ENCODE measurements around the gene CDC42BPG. TPM values are rescaled to one million over a fixed set of nuclear protein-coding genes. Genes with fewer than 3 reads are reported as not detected.

The CDC42BPG gene
- total and polyA plus RNA-seq, 3 donors from 2014 or later: 5.3 to 9.2 (median 7.6) TPM

DNA sequence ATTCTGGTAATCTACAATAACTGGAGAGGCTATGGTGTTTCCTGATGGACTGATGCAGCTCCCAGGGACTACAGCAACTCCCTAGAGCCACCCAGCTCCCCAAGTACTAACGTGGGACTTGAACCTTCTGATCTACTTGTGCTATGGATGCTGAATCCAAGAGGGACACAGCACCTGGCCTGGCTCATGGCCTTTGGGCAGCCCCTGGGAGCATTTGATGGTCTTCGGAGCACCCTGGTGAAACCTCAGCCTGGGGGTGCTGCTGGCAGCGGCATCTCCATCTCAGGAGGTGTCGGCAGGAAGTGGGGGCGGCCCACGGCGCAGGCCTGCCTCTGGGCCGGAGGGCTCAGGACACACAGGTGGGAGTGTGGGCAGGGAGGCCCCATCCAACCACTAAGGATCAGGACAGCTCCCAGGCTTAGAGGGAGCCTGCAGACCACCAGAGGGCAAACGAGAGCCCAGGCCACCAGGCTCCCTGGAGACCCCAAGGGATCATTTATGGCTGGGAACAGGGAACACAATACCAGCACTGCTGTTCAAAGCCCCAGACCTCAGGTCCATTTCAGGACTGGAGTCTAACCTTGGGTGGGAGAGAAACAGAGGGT, 25.2 kb upstream of the CDC42BPG start:
- TF ChIP-seq POLR2A (IDR thresholded peaks at IDR 0.05): no peak
- TF ChIP-seq, protein P1, sequence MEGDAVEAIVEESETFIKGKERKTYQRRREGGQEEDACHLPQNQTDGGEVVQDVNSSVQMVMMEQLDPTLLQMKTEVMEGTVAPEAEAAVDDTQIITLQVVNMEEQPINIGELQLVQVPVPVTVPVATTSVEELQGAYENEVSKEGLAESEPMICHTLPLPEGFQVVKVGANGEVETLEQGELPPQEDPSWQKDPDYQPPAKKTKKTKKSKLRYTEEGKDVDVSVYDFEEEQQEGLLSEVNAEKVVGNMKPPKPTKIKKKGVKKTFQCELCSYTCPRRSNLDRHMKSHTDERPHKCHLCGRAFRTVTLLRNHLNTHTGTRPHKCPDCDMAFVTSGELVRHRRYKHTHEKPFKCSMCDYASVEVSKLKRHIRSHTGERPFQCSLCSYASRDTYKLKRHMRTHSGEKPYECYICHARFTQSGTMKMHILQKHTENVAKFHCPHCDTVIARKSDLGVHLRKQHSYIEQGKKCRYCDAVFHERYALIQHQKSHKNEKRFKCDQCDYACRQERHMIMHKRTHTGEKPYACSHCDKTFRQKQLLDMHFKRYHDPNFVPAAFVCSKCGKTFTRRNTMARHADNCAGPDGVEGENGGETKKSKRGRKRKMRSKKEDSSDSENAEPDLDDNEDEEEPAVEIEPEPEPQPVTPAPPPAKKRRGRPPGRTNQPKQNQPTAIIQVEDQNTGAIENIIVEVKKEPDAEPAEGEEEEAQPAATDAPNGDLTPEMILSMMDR (IDR thresholded peaks at IDR 0.05): no peak
- Histone ChIP-seq H3K27me3 (no peaks in the 10 kb centered on the region), H3K36me3 (ENCODE audit: low read depth, missing control alignments) (no peaks in the 10 kb centered on the region), H3K4me1 (peaks cover 34% of the 10 kb centered on the region), H3K27ac (peak overlapping the region in 1 of 2 donors; percentile 17), H3K9me3 (no peaks in the 10 kb centered on the region), H3K4me3 (no peak overlapping the region)
- no peak for DNase-seq
- intact Hi-C loops (cut with DNase I; ENCODE audit: low total_unique reads): no loop called here
- WGBS, 2 donors: 69% methylated on average over 9 of the region's 9 CpGs; no CpG with 5 or more reads in 1 of the 2 donors

DNA sequence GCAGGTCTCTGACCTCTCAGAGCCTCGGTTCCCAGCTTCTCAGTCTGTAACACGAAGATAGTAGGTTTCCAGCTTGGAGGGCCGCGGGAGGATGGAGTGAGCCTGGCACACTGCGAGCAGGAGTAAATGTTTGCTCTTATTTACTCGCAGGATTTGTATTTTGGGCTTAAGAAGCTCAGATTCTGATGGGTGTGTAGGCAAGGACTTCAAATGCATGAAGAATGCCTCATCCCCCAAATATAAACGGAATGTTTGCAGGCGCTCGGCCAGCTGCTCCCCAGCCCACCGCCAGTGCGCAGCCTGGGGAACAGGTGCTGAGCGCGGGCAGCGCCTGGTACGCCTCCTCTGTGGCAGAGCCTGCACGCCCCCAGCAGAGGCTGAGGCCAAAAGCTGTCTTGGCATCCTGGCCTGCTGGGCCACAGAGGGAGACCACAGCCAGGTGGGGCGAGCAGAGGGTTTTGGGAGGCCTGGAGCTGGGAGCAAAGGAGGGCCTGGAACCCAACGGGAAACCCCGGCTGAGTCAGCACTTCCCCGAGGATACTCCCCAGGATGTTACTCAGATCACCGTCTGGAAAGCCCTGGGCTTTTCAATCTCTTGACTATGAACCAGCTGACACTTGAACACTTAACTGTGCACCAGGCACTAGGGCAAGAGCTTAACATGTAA, 24.6 kb upstream of the CDC42BPG start:
- Histone ChIP-seq H3K36me3 (ENCODE audit: low read depth, missing control alignments) (no peaks in the 10 kb centered on the region), H3K4me1 (peaks cover 40% of the 10 kb centered on the region), H3K9me3 (no peaks in the 10 kb centered on the region), H3K27me3 (no peaks in the 10 kb centered on the region), H3K4me3 (no peak overlapping the region), H3K27ac (peak overlapping the region in 1 of 2 donors; percentile 17)
- intact Hi-C loops (cut with DNase I; ENCODE audit: low total_unique reads): no loop called here
- WGBS, 2 donors: 59 to 80% methylated on average over 18 to 21 of the region's 21 CpGs
- TF ChIP-seq, protein P1 (IDR thresholded peaks at IDR 0.05): no peak
- no peak for TF ChIP-seq POLR2A (IDR thresholded peaks at IDR 0.05)
- no peak for DNase-seq

DNA sequence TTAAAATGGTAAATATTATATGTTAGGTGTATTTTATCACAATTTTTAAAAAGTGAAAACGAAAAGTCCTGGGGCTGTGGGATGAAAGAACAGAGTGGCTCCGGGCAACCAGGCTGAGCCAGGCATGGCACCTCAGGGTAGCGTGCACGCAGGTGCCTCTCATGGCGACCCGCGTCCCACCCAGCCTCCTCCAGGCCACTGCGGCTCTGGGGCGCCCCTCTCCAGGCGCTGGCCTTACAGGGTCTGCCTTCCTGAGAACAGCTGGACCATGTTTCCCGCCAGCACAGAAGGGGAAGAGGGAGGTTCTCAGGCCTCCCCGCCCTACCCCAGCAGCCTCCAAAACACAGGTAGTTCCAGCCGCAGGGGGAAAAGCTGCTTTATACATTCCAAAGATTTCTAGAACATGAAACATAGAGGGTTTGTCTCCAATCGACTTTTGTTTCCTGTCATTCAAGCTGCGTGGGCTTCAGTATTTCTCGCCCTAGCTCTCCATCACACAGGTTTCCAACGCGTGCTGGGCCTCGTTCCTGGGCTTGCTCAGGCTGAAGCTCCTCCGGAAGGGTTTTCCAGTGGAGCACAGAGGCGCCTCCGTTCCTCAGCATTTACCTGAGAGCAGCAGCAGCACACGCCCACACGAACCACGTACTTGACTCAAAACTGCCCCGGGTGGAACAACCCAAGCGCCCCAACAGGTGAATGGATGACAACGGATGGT, 23.5 kb upstream of the CDC42BPG start:
- Histone ChIP-seq H3K4me3 (no peak overlapping the region), H3K27ac (no peak overlapping the region), H3K9me3 (no peaks in the 10 kb centered on the region), H3K36me3 (ENCODE audit: low read depth, missing control alignments) (no peaks in the 10 kb centered on the region), H3K27me3 (no peaks in the 10 kb centered on the region), H3K4me1 (peaks cover 50% of the 10 kb centered on the region)
- 88 to 93% methylated on average over 27 to 28 of the region's 28 CpGs for WGBS, 2 donors
- intact Hi-C loops (cut with DNase I; ENCODE audit: low total_unique reads): no loop called here
- DNase-seq: no peak
- TF ChIP-seq, protein P1 (IDR thresholded peaks at IDR 0.05): no peak
- TF ChIP-seq POLR2A (IDR thresholded peaks at IDR 0.05): no peak

DNA sequence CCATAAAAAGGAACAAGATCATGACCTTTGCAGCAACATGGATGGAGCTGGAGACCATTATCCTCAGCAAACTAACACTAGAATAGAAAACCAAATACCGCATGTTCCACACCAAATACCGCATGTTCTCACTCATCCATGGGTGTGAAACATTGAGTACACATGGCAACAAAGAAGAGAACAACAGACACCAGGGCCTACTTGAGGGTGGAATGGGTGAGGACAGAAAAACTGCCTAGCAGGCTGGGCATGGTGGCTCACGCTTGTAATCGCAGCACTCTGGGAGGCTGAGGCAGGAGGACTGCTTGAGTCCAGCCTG, 21.7 kb upstream of the CDC42BPG start:
- Histone ChIP-seq H3K27me3 (no peaks in the 10 kb centered on the region), H3K36me3 (ENCODE audit: low read depth, missing control alignments) (no peaks in the 10 kb centered on the region), H3K9me3 (no peaks in the 10 kb centered on the region), H3K4me1 (peaks cover 62% of the 10 kb centered on the region), H3K27ac (no peak overlapping the region), H3K4me3 (no peak overlapping the region)
- WGBS, 2 donors: 93 to 95% methylated on average over 4 of the region's 4 CpGs
- TF ChIP-seq, protein P1 (IDR thresholded peaks at IDR 0.05): no peak
- TF ChIP-seq POLR2A (IDR thresholded peaks at IDR 0.05): no peak
- intact Hi-C loops (cut with DNase I; ENCODE audit: low total_unique reads): no loop called here
- DNase-seq: no peak
